Upper lobe of left lung (tissue), 6 donors: ENCODE measurements around the gene SLC27A4. TPM values are rescaled to one million over a fixed set of nuclear protein-coding genes. Genes with fewer than 3 reads are reported as not detected.

Experiments used
- ATAC-seq, 2 donors: fragments of 200-7000 bp; cut with Tn5 transposase; one replicate each; pipeline ENCODE4 v1.9.1; 2022; ENCODE audit warnings: mild to moderate bottlenecking in 2 of 2, moderate library complexity in 2 of 2; ENCODE audit not compliant: low FRiP score in 2 of 2
- DNase-seq, 2 donors: peaks; one replicate each; pipeline ENCODE4 v3.0.0-alpha.2; 2019 to 2020
- H3K27ac ChIP-seq, 4 donors: fragments of 200-600 bp; sonication (generic); one replicate each; pipeline ENCODE4 v1.5.1; 2016 to 2019
- H3K27me3 ChIP-seq, 4 donors: fragments of 200-600 bp; sonication (generic); one replicate each; pipeline ENCODE4 v1.5.1; 2017 to 2019
- H3K36me3 ChIP-seq, 4 donors: fragments of 200-600 bp; sonication (generic); one replicate each; pipeline ENCODE4 v1.5.1; 2016 to 2019
- H3K4me1 ChIP-seq, 4 donors: fragments of 200-600 bp; sonication (generic); one replicate each; pipeline ENCODE4 v1.5.1; 2018 to 2019
- H3K4me3 ChIP-seq, 4 donors: fragments of 200-600 bp; sonication (generic); one replicate each; pipeline ENCODE4 v1.5.1; 2017 to 2019; ENCODE audit warnings: mild to moderate bottlenecking in 2 of 4, moderate library complexity in 1 of 4
- H3K9me3 ChIP-seq, 4 donors: fragments of 200-600 bp; sonication (generic); one replicate each; pipeline ENCODE4 v1.5.1; 2018 to 2019
- CTCF ChIP-seq, 6 experiments: fragments of 450-650 bp in 4 of 6; fragments of 200-600 bp in 2 of 6; sonication (generic) in 2 of 6; IDR thresholded peaks; one replicate each; pipeline ENCODE4 v1.5.1; 2016 to 2019; ENCODE audit warnings: antibody characterized with exemption in 6 of 6
- EP300 ChIP-seq, 4 donors: sonication (generic); formaldehyde crosslinking; IDR thresholded peaks; one replicate each; pipeline ENCODE4 v1.5.1; 2017; ENCODE audit warnings: antibody characterized with exemption in 4 of 4, control low read depth in 2 of 4
- POLR2A ChIP-seq, 4 donors: fragments of 450-650 bp; IDR thresholded peaks; one replicate each; pipeline ENCODE4 v1.5.1; 2016 to 2017; ENCODE audit warnings: antibody characterized with exemption in 4 of 4, mild to moderate bottlenecking in 2 of 4
- POLR2AphosphoS5 ChIP-seq, 2 donors: sonication (generic); formaldehyde crosslinking; IDR thresholded peaks; one replicate each; pipeline ENCODE4 v1.5.1; 2017; ENCODE audit warnings: antibody characterized with exemption in 2 of 2
- WGBS, 2 donors: methylation state at CpG; one replicate each; pipeline ENCODE4 v1.1.5; 2017 to 2018; 5-methylcytosine and 5-hydroxymethylcytosine counted together
- total RNA-seq, 6 donors: library from RNA; depleted of rRNA in 4 of 6; stranded (reverse); fragments of >200 nt in 4 of 6; gene quantifications; one replicate each; pipeline versions ENCODE4 v1.1.0 to v1.2.1, GENCODE V29; 2016 to 2021
- donor health status: DM: no; HTN: no; CAD: no; lungs with moderate emphysema.
- donor health status: DM: no; HTN: yes; CAD: no; lungs with severe emphysema.

The SLC27A4 gene
- total RNA-seq, 6 donors from 2014 or later: 17.8 to 30.1 (median 19.5) TPM

GRCh38 chr9:128317629-128318028, 22.7 kb upstream of the SLC27A4 start:
- no peak overlapping the region for H3K4me3 ChIP-seq
- DNase-seq (no peak), ATAC-seq (no peak)
- H3K27me3 ChIP-seq: no peaks in the 10 kb centered on the region
- no peaks in the 10 kb centered on the region for H3K9me3 ChIP-seq
- peaks cover 8 to 12% (median 9%) of the 10 kb centered on the region in 4 donors for H3K4me1 ChIP-seq
- H3K27ac ChIP-seq: no peak overlapping the region
- TF ChIP-seq CTCF (IDR thresholded peaks at IDR 0.05): no peak
- no peak for TF ChIP-seq POLR2A (IDR thresholded peaks at IDR 0.05)
- TF ChIP-seq POLR2AphosphoS5 (IDR thresholded peaks at IDR 0.05): no peak
- TF ChIP-seq EP300 (IDR thresholded peaks at IDR 0.05): no peak
- H3K36me3 ChIP-seq: peaks cover 0 to 58% (median 28%) of the 10 kb centered on the region in 4 donors
- WGBS, 2 donors: 65 to 95% methylated on average over 2 of the region's 2 CpGs

GRCh38 chr9:128321343-128321742, 19.0 kb upstream of the SLC27A4 start:
- Histone ChIP-seq H3K9me3 (no peaks in the 10 kb centered on the region), H3K27ac (peak overlapping the region in 1 of 4 donors; percentile 89), H3K4me3 (peak overlapping the region in 3 of 4 donors; percentile 66 to 95 (median 85)), H3K27me3 (no peaks in the 10 kb centered on the region), H3K4me1 (peaks cover 19 to 33% (median 22%) of the 10 kb centered on the region in 4 donors), H3K36me3 (peaks cover 0 to 43% (median 18%) of the 10 kb centered on the region in 4 donors)
- ATAC-seq (no peak), DNase-seq (no peak)
- TF ChIP-seq CTCF (IDR thresholded peaks at IDR 0.05) (no peak), POLR2A (IDR thresholded peaks at IDR 0.05) (no peak), EP300 (IDR thresholded peaks at IDR 0.05) (no peak), POLR2AphosphoS5 (IDR thresholded peaks at IDR 0.05) (no peak)
- WGBS, 2 donors: 79 to 84% methylated on average over 7 of the region's 7 CpGs

- no peak for ATAC-seq
- H3K36me3 ChIP-seq: peaks cover 0 to 43% (median 16%) of the 10 kb centered on the region in 4 donors
- TF ChIP-seq POLR2A (IDR thresholded peaks at IDR 0.05) (no peak), POLR2AphosphoS5 (IDR thresholded peaks at IDR 0.05) (no peak), EP300 (IDR thresholded peaks at IDR 0.05) (no peak), CTCF (IDR thresholded peaks at IDR 0.05) (no peak)
- peak overlapping the region; percentile 66 to 100 (median 90) for H3K4me3 ChIP-seq
- no peaks in the 10 kb centered on the region for H3K27me3 ChIP-seq
- DNase-seq: no peak
- H3K27ac ChIP-seq: peak overlapping the region; percentile 83 to 92 (median 89)
- no peaks in the 10 kb centered on the region for H3K9me3 ChIP-seq
- H3K4me1 ChIP-seq: peaks cover 19 to 33% (median 22%) of the 10 kb centered on the region in 4 donors
- WGBS, 2 donors: 2% methylated on average over 20 to 21 of the region's 21 CpGs
Measured at GRCh38 chr9:128321879-128322403, 18.4 kb upstream of the SLC27A4 start.

GRCh38 chr9:128322404-128323211, 17.7 kb upstream of the SLC27A4 start, which contains the start of the genes COQ4 and TRUB2:
COQ4 (plus strand) TSS chr9:128322839; CDS start chr9:128322859, 20 bp downstream.
TRUB2 (minus strand) TSS chr9:128322447; CDS start chr9:128322408, 39 bp downstream.
- ATAC-seq (peak; percentile 98), DNase-seq (peak; percentile 94 to 95)
- Histone ChIP-seq H3K36me3 (peaks cover 0 to 43% (median 17%) of the 10 kb centered on the region in 4 donors), H3K4me1 (peaks cover 19 to 33% (median 22%) of the 10 kb centered on the region in 4 donors), H3K27me3 (no peaks in the 10 kb centered on the region), H3K9me3 (no peaks in the 10 kb centered on the region), H3K27ac (peak within 1 kb of the TSS; percentile 83 to 92 (median 89)), H3K4me3 (peak within 1 kb of the TSS; percentile 66 to 100 (median 90))
- WGBS, 2 donors: 0% methylated on average over 38 to 48 of the region's 83 CpGs
- TF ChIP-seq CTCF (IDR thresholded peaks at IDR 0.05) (peak in 2 of 6 experiments; percentile 8 to 22), POLR2AphosphoS5 (IDR thresholded peaks at IDR 0.05) (peak in 1 of 2 donors; percentile 80), POLR2A (IDR thresholded peaks at IDR 0.05) (peak in 3 of 4 donors; percentile 27 to 39 (median 31)), EP300 (IDR thresholded peaks at IDR 0.05) (peak in 1 of 4 donors; percentile 69)
